Endothelial cell of umbilical vein (primary cell): ENCODE data around the gene HCFC2.

Source experiments
- MYC ChIP-seq: IDR thresholded peaks from one replicate; pipeline ENCODE4 v1.6.1; 2011; ENCODE audit warnings: mild to moderate bottlenecking, low read depth, low read length
- TF ChIP-seq, protein P1 (sequence below), 2 donors: IDR thresholded peaks; 1 replicate in 1 of 2; 2 replicates in 1 of 2; pipeline ENCODE4 v1.5.1; 2011; ENCODE audit warnings: low read length in 2 of 2, mild to moderate bottlenecking in 2 of 2, moderate library complexity in 2 of 2, control low read depth in 1 of 2, inconsistent platforms in 1 of 2, low read depth in 1 of 2; ENCODE audit not compliant: insufficient read depth in 1 of 2; ENCODE audit errors: extremely low read depth in 1 of 2

DNA sequence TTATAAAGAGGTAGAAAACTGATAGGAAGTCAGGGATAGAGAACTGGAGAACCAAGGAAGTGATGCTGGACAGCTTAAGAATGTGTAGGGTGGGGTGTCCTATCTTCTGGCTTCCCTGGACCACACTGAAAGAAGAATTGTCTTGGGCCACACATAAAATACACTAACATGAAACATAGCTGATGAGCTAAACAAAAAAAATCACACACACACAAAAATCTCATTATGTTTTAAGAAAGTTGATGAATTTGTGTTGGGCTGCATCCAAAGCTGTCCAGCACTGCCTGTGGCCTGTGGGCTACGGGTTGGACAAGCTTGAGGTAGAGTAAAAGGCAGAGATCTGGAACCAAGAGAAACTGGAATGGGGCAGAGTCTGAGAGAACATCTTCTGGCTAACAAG is 21.8 kb upstream of the HCFC2 start:
- TF ChIP-seq, protein P1, sequence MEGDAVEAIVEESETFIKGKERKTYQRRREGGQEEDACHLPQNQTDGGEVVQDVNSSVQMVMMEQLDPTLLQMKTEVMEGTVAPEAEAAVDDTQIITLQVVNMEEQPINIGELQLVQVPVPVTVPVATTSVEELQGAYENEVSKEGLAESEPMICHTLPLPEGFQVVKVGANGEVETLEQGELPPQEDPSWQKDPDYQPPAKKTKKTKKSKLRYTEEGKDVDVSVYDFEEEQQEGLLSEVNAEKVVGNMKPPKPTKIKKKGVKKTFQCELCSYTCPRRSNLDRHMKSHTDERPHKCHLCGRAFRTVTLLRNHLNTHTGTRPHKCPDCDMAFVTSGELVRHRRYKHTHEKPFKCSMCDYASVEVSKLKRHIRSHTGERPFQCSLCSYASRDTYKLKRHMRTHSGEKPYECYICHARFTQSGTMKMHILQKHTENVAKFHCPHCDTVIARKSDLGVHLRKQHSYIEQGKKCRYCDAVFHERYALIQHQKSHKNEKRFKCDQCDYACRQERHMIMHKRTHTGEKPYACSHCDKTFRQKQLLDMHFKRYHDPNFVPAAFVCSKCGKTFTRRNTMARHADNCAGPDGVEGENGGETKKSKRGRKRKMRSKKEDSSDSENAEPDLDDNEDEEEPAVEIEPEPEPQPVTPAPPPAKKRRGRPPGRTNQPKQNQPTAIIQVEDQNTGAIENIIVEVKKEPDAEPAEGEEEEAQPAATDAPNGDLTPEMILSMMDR (IDR thresholded peaks at IDR 0.05; ENCODE audit: extremely low read depth in 1 of 2, insufficient read depth in 1 of 2, low read depth in 1 of 2, low read length in 2 of 2): no peak
- TF ChIP-seq MYC: no peak
